ENCODE measurements around the gene KCNQ1. TPM values are rescaled to one million over a fixed set of nuclear protein-coding genes. Genes with fewer than 3 reads are reported as not detected.
A peak's percentile ranks its signal among the peaks of the same experiment; 100 is the strongest.

The KCNQ1 gene
- total and polyA plus RNA-seq, 9 of the 15 experiments (the other 6 are each of a cell fraction or from before 2014, with no cell fraction given), result 0.44 TPM; not detected in 8

DNA sequence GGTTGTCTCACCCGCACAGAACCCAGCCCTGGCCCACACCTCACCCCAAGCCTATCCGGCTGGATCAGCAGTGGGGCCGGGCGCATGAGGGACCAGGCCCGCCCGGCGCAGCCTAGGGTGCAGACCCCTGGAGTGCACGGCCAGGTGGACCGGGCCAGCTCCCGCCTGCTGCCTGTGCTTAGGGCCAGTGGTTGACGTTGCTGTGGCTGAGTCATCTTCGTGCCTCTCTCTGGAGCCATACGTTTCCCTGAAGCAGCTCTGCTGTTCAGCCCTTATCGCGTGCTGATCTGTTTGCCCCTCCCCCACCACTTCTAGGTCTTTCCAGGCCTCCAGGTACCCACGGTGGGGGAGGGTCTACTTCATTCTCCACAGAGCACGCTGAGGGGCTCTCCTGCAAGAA, 401.2 kb downstream of the KCNQ1 start (continued):
- TF ChIP-seq HMG20A (CRISPR knock-in tag; conservative IDR thresholded peaks at IDR 0.05) (no peak), ZNF77 (CRISPR knock-in tag; IDR thresholded peaks at IDR 0.05) (no peak), ZBTB17 (CRISPR knock-in tag; IDR thresholded peaks at IDR 0.05) (no peak), RCOR1 (IDR thresholded peaks at IDR 0.05; ENCODE audit: borderline replicate concordance in 1 of 2, low read depth in 2 of 2, low read length in 2 of 2) (peak in 1 of 2 experiments; percentile 85; a peak in 2 of 4 replicates), CBX2 (IDR thresholded peaks at IDR 0.05; ENCODE audit: insufficient read depth, low read length, poor library complexity, severe bottlenecking) (no peak), ZNF324 (CRISPR knock-in tag; IDR thresholded peaks at IDR 0.05) (no peak), CREBBP (IDR thresholded peaks at IDR 0.05; ENCODE audit: low read depth, low read length) (no peak), RBFOX2 (IDR thresholded peaks at IDR 0.05; ENCODE audit: low read depth, low read length) (peak; percentile 45; the same call in 1 of the 2 replicates), RFX1 (IDR thresholded peaks at IDR 0.05) (no peak), ZNF717 (CRISPR knock-in tag; IDR thresholded peaks at IDR 0.05) (no peak), ZNF76 (CRISPR knock-in tag; IDR thresholded peaks at IDR 0.05; ENCODE audit: borderline replicate concordance) (no peak), POLR2B (IDR thresholded peaks at IDR 0.05; ENCODE audit: low read depth, partially characterized antibody) (no peak), ZEB2 (IDR thresholded peaks at IDR 0.05) (peak; percentile 79), TOE1 (IDR thresholded peaks at IDR 0.05; ENCODE audit: borderline replicate concordance) (no peak), TOE1 (CRISPR knock-in tag; IDR thresholded peaks at IDR 0.05; ENCODE audit: borderline replicate concordance, low read depth) (no peak)
- TF ChIP-seq, protein P1, sequence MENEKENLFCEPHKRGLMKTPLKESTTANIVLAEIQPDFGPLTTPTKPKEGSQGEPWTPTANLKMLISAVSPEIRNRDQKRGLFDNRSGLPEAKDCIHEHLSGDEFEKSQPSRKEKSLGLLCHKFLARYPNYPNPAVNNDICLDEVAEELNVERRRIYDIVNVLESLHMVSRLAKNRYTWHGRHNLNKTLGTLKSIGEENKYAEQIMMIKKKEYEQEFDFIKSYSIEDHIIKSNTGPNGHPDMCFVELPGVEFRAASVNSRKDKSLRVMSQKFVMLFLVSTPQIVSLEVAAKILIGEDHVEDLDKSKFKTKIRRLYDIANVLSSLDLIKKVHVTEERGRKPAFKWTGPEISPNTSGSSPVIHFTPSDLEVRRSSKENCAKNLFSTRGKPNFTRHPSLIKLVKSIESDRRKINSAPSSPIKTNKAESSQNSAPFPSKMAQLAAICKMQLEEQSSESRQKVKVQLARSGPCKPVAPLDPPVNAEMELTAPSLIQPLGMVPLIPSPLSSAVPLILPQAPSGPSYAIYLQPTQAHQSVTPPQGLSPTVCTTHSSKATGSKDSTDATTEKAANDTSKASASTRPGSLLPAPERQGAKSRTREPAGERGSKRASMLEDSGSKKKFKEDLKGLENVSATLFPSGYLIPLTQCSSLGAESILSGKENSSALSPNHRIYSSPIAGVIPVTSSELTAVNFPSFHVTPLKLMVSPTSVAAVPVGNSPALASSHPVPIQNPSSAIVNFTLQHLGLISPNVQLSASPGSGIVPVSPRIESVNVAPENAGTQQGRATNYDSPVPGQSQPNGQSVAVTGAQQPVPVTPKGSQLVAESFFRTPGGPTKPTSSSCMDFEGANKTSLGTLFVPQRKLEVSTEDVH (IDR thresholded peaks at IDR 0.05; ENCODE audit: low read depth, partially characterized antibody), result no peak
- TF ChIP-seq, protein P2, sequence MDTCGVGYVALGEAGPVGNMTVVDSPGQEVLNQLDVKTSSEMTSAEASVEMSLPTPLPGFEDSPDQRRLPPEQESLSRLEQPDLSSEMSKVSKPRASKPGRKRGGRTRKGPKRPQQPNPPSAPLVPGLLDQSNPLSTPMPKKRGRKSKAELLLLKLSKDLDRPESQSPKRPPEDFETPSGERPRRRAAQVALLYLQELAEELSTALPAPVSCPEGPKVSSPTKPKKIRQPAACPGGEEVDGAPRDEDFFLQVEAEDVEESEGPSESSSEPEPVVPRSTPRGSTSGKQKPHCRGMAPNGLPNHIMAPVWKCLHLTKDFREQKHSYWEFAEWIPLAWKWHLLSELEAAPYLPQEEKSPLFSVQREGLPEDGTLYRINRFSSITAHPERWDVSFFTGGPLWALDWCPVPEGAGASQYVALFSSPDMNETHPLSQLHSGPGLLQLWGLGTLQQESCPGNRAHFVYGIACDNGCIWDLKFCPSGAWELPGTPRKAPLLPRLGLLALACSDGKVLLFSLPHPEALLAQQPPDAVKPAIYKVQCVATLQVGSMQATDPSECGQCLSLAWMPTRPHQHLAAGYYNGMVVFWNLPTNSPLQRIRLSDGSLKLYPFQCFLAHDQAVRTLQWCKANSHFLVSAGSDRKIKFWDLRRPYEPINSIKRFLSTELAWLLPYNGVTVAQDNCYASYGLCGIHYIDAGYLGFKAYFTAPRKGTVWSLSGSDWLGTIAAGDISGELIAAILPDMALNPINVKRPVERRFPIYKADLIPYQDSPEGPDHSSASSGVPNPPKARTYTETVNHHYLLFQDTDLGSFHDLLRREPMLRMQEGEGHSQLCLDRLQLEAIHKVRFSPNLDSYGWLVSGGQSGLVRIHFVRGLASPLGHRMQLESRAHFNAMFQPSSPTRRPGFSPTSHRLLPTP (IDR thresholded peaks at IDR 0.05; ENCODE audit: borderline replicate concordance, extremely low read depth, insufficient read length), result no peak
- TF ChIP-seq, protein P3, sequence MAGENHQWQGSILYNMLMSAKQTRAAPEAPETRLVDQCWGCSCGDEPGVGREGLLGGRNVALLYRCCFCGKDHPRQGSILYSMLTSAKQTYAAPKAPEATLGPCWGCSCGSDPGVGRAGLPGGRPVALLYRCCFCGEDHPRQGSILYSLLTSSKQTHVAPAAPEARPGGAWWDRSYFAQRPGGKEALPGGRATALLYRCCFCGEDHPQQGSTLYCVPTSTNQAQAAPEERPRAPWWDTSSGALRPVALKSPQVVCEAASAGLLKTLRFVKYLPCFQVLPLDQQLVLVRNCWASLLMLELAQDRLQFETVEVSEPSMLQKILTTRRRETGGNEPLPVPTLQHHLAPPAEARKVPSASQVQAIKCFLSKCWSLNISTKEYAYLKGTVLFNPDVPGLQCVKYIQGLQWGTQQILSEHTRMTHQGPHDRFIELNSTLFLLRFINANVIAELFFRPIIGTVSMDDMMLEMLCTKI (IDR thresholded peaks at IDR 0.05; ENCODE audit: partially characterized antibody), result no peak
- TF ChIP-seq, protein P4, sequence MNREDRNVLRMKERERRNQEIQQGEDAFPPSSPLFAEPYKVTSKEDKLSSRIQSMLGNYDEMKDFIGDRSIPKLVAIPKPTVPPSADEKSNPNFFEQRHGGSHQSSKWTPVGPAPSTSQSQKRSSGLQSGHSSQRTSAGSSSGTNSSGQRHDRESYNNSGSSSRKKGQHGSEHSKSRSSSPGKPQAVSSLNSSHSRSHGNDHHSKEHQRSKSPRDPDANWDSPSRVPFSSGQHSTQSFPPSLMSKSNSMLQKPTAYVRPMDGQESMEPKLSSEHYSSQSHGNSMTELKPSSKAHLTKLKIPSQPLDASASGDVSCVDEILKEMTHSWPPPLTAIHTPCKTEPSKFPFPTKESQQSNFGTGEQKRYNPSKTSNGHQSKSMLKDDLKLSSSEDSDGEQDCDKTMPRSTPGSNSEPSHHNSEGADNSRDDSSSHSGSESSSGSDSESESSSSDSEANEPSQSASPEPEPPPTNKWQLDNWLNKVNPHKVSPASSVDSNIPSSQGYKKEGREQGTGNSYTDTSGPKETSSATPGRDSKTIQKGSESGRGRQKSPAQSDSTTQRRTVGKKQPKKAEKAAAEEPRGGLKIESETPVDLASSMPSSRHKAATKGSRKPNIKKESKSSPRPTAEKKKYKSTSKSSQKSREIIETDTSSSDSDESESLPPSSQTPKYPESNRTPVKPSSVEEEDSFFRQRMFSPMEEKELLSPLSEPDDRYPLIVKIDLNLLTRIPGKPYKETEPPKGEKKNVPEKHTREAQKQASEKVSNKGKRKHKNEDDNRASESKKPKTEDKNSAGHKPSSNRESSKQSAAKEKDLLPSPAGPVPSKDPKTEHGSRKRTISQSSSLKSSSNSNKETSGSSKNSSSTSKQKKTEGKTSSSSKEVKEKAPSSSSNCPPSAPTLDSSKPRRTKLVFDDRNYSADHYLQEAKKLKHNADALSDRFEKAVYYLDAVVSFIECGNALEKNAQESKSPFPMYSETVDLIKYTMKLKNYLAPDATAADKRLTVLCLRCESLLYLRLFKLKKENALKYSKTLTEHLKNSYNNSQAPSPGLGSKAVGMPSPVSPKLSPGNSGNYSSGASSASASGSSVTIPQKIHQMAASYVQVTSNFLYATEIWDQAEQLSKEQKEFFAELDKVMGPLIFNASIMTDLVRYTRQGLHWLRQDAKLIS (CRISPR knock-in tag; IDR thresholded peaks at IDR 0.05), result no peak
